ENCODE measurements around the gene FBXO8. TPM values are rescaled to one million over a fixed set of nuclear protein-coding genes. Genes with fewer than 3 reads are reported as not detected.
"Not testable (repeated sequence)": the region's sequence is repeated elsewhere in the genome, so short reads cannot be mapped to it uniquely, and the experiment has no call there.

FBXO8 gene
- total RNA-seq, 5 donors from 2014 or later (not counting 1 experiment from before 2014, with no cell fraction given) = 16.0 to 27.3 (median 21.8) TPM

DNA sequence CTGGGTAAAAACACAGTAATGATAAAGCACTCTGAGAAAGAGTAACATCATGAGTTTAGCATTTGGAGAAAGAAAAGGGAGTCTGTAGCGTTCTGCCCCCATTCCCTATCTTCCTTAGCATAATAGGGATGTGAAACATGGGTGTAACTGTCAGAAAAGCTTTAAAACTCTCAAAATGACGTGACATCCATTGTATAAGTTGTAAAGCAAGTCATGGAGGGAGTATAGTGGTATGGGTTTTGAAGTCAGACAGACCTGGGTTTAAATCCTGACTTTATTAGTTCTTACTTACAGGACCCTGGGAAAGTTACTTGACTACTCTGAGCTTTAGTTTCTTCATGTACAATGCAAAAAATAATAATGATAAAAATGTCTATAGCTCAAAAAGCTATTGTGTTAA is 17.1 kb downstream of the FBXO8 start:
- ATAC-seq (replicated peaks in 1 of 4) (no peak), DNase-seq (no peak)
- Mint-ChIP-seq H3K36me3 (peaks cover 14% of the 10 kb centered on the region), H3K27me3 (no peaks in the 10 kb centered on the region), H3K4me3 (no peak overlapping the region), H3K27ac (no peak overlapping the region), H3K9me3 (no peaks in the 10 kb centered on the region), H3K4me1 (peaks cover 20 to 35% (median 31%) of the 10 kb centered on the region in 3 donors)
- POLR2A ChIA-PET = no interaction called here
- Histone ChIP-seq H3K9me3 (no peaks in the 10 kb centered on the region), H3K27me3 (replicated peaks in 1 of 2; ENCODE audit: control insufficient read depth in 2 of 2, extremely low read depth in 1 of 2, insufficient read depth in 2 of 2, low read length in 1 of 2) (no peaks in the 10 kb centered on the region), H3K27ac (ENCODE audit: low read length) (no peak overlapping the region), H3K4me3 (ENCODE audit: control insufficient read depth in 1 of 2, extremely low read depth in 1 of 2, low read length in 1 of 2) (no peak overlapping the region), H3K36me3 (ENCODE audit: control insufficient read depth in 2 of 2, extremely low read depth in 1 of 2, insufficient read depth in 1 of 2, low read length in 1 of 2) (peaks cover 0 to 4% of the 10 kb centered on the region in 2 donors), H3K4me1 (ENCODE audit: control insufficient read depth in 1 of 2, extremely low read depth in 1 of 2, insufficient read depth in 2 of 2, low read length in 2 of 2) (no peaks in the 10 kb centered on the region)
- WGBS (ENCODE audit: insufficient coverage) = no CpG with 5 or more reads among the region's 2 CpGs
- CTCF ChIA-PET = no interaction called here

DNA sequence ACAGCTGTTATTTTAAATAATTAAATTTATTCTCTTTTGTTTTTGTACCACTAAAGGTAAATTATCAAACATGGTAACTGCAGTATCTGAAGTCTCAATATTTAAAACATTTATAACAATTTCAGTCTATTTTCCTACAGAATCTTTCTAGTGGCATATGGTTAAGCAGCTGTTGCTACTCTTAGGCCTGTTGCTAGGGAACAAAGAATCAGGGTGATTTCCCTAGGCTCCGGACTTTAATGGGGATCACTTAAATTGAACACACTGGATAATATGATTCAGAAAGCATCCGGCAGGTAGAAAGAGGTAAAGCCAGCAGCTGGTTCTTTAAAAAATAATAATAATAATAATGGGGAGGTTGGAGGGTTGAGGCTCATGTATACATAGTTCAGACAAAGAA is 17.6 kb downstream of the FBXO8 start:
- Mint-ChIP-seq H3K36me3 (peaks cover 9% of the 10 kb centered on the region), H3K27ac (no peak overlapping the region), H3K4me3 (no peak overlapping the region), H3K4me1 (peaks cover 15 to 30% (median 26%) of the 10 kb centered on the region in 3 donors), H3K9me3 (no peaks in the 10 kb centered on the region), H3K27me3 (no peaks in the 10 kb centered on the region)
- Histone ChIP-seq H3K9me3 (no peaks in the 10 kb centered on the region), H3K4me3 (ENCODE audit: control insufficient read depth in 1 of 2, extremely low read depth in 1 of 2, low read length in 1 of 2) (no peak overlapping the region), H3K27ac (ENCODE audit: low read length) (no peak overlapping the region), H3K4me1 (ENCODE audit: control insufficient read depth in 1 of 2, extremely low read depth in 1 of 2, insufficient read depth in 2 of 2, low read length in 2 of 2) (no peaks in the 10 kb centered on the region), H3K27me3 (replicated peaks in 1 of 2; ENCODE audit: control insufficient read depth in 2 of 2, extremely low read depth in 1 of 2, insufficient read depth in 2 of 2, low read length in 1 of 2) (no peaks in the 10 kb centered on the region), H3K36me3 (ENCODE audit: control insufficient read depth in 2 of 2, extremely low read depth in 1 of 2, insufficient read depth in 1 of 2, low read length in 1 of 2) (peaks cover 0 to 4% of the 10 kb centered on the region in 2 donors)
- 100% methylated on average over 1 of the region's 2 CpGs for WGBS (ENCODE audit: insufficient coverage)
- DNase-seq (no peak), ATAC-seq (replicated peaks in 1 of 4) (no peak)
- ChIA-PET CTCF (no interaction called here), POLR2A (interaction anchor here in 1 of 2 donors (0.6 kb wide), 1 partner anchor 44 kb away, joined by 3 read pairs; no protein-coding TSS in a partner anchor)

DNA sequence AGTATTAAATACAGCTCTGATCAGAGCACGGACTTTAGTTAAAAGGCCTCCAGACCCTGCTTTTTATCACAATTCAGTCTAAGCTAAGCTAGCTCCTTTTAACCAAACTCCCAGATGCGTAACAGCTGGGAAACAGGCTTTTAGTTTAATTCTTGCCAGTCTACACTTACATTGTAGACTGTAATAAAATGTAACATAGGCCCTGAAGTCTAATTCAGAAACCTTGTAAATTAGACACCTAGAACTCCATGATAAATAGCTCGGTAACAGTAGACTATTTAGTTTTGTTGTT is 20.1 kb downstream of the FBXO8 start:
- Mint-ChIP-seq H3K27ac (no peak overlapping the region), H3K36me3 (peaks cover 17% of the 10 kb centered on the region), H3K4me1 (peaks cover 11 to 28% (median 25%) of the 10 kb centered on the region in 3 donors), H3K27me3 (no peaks in the 10 kb centered on the region), H3K4me3 (no peak overlapping the region), H3K9me3 (no peaks in the 10 kb centered on the region)
- no CpG with 5 or more reads among the region's 3 CpGs for WGBS (ENCODE audit: insufficient coverage)
- no peaks in the 10 kb centered on the region for H3K27me3 ChIP-seq (replicated peaks in 1 of 2; ENCODE audit: control insufficient read depth in 2 of 2, extremely low read depth in 1 of 2, insufficient read depth in 2 of 2, low read length in 1 of 2)
- peaks cover 0 to 10% of the 10 kb centered on the region in 2 donors for H3K36me3 ChIP-seq (ENCODE audit: control insufficient read depth in 2 of 2, extremely low read depth in 1 of 2, insufficient read depth in 1 of 2, low read length in 1 of 2)
- no peak for DNase-seq
- H3K4me1 ChIP-seq (ENCODE audit: control insufficient read depth in 1 of 2, extremely low read depth in 1 of 2, insufficient read depth in 2 of 2, low read length in 2 of 2) = no peaks in the 10 kb centered on the region
- H3K4me3 ChIP-seq (ENCODE audit: control insufficient read depth in 1 of 2, extremely low read depth in 1 of 2, low read length in 1 of 2) = no peak overlapping the region
- H3K27ac ChIP-seq (ENCODE audit: low read length) = no peak overlapping the region
- CTCF ChIA-PET = interaction anchor here in 1 of 2 donors (0.7 kb wide), 1 partner anchor 326 kb away, joined by 6 read pairs; no protein-coding TSS in a partner anchor
- H3K9me3 ChIP-seq = no peaks in the 10 kb centered on the region
- POLR2A ChIA-PET = no interaction called here
- no peak for ATAC-seq (replicated peaks in 1 of 4)

DNA sequence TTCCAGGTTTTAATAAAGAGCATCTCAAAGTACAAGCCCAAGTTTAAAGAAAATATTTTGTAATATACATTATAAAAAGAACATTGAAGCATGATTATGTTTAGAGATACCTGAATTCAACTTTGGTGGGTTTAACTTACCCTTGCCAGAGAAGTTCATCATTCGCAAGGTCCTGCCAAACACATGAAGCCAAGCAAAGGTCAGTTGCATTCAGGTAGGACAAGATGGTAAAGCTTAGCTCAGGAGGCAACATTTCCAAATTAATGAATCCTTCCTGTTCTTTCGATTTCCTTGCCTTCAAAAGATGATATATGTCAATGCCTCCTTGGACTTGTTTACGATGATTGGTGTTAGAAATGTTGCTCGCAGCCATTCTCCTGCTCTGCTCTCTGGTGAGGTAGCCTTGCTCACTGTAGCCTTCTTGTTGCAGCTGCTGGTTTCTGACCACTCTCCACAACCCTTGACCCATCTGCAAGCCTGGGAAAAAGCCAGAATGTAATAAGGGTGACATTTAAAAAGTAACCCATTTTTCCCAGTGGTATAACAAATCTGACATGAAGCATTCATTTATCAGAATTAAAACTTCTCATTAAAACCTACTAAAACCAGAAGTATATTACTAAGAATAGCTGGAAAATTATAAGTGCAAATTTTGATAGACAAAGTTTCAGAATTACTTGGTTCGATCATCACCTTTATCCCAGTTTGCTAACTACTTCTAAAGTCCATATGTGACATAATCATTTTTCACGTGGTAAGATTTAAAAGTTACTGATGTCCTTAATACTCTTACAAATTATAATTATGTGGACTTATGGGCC is 20.6 kb downstream of the FBXO8 start:
- POLR2A ChIA-PET = no interaction called here
- DNase-seq = no peak
- Mint-ChIP-seq H3K9me3 (no peaks in the 10 kb centered on the region), H3K4me3 (no peak overlapping the region), H3K36me3 (peaks cover 17% of the 10 kb centered on the region), H3K27ac (no peak overlapping the region), H3K4me1 (peaks cover 11 to 28% (median 25%) of the 10 kb centered on the region in 3 donors), H3K27me3 (no peaks in the 10 kb centered on the region)
- CTCF ChIA-PET = interaction anchor here in 1 of 2 donors (0.7 kb wide), 1 partner anchor 327 kb away, joined by 6 read pairs; no protein-coding TSS in a partner anchor
- Histone ChIP-seq H3K27ac (ENCODE audit: low read length) (no peak overlapping the region), H3K9me3 (no peaks in the 10 kb centered on the region), H3K4me3 (ENCODE audit: control insufficient read depth in 1 of 2, extremely low read depth in 1 of 2, low read length in 1 of 2) (no peak overlapping the region), H3K27me3 (replicated peaks in 1 of 2; ENCODE audit: control insufficient read depth in 2 of 2, extremely low read depth in 1 of 2, insufficient read depth in 2 of 2, low read length in 1 of 2) (no peaks in the 10 kb centered on the region), H3K4me1 (ENCODE audit: control insufficient read depth in 1 of 2, extremely low read depth in 1 of 2, insufficient read depth in 2 of 2, low read length in 2 of 2) (no peaks in the 10 kb centered on the region), H3K36me3 (ENCODE audit: control insufficient read depth in 2 of 2, extremely low read depth in 1 of 2, insufficient read depth in 1 of 2, low read length in 1 of 2) (peaks cover 0 to 12% of the 10 kb centered on the region in 2 donors)
- ATAC-seq (replicated peaks in 1 of 4) = no peak
- no CpG with 5 or more reads among the region's 6 CpGs for WGBS (ENCODE audit: insufficient coverage)

DNA sequence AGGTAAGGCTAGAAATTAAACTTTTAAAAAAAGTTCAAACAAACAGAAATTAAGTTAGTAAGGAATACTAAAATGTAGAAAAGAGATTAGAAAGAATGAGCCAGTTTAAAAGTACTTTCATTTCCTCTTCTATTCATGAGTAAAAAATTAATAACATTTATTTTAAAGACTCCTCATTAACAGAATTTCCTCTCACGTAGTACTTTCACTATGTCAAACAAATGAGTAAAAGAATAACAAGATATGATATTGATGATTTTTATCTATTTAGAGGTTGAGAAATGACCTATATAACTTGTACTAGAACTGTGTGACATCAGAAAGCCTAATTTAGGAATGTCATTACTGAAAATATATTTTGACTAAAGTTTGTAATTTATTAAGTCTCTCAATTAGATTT is 22.0 kb downstream of the FBXO8 start:
- WGBS (ENCODE audit: insufficient coverage) = no CpG with 5 or more reads among the region's 1 CpG
- H3K27me3 Mint-ChIP-seq; H3K4me3 ChIP-seq (ENCODE audit: control insufficient read depth in 1 of 2, extremely low read depth in 1 of 2, low read length in 1 of 2); H3K27ac Mint-ChIP-seq; POLR2A ChIA-PET; H3K9me3 Mint-ChIP-seq; H3K4me1 ChIP-seq (ENCODE audit: control insufficient read depth in 1 of 2, extremely low read depth in 1 of 2, insufficient read depth in 2 of 2, low read length in 2 of 2); ATAC-seq (replicated peaks in 1 of 4); CTCF ChIA-PET; H3K9me3 ChIP-seq; H3K4me3 Mint-ChIP-seq; DNase-seq; H3K27me3 ChIP-seq (replicated peaks in 1 of 2; ENCODE audit: control insufficient read depth in 2 of 2, extremely low read depth in 1 of 2, insufficient read depth in 2 of 2, low read length in 1 of 2); H3K27ac ChIP-seq (ENCODE audit: low read length): not testable (repeated sequence)
- H3K4me1 Mint-ChIP-seq = peaks cover 16 to 26% (median 21%) of the 10 kb centered on the region in 3 donors
- peaks cover 27% of the 10 kb centered on the region for H3K36me3 Mint-ChIP-seq
- peaks cover 0 to 19% of the 10 kb centered on the region in 2 donors for H3K36me3 ChIP-seq (ENCODE audit: control insufficient read depth in 2 of 2, extremely low read depth in 1 of 2, insufficient read depth in 1 of 2, low read length in 1 of 2)

DNA sequence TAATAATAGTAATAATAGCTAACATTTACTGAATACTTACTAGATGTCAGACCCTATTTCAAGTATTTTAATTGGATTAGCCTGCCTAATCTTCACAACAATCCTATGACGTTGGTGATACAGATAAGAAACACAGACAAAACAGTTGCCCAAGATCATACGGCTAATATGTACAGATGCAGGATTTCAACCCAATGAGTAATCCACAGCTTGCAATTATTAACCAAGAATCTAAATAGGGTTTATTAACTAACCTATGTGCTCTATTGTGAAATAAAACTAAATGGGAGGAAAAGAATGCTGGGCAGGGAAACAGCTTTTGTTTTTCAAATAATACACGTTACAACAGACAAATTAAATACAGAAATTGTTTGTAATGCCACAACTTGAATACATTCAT is 23.4 kb downstream of the FBXO8 start:
- H3K4me1 Mint-ChIP-seq = peaks cover 16 to 24% (median 16%) of the 10 kb centered on the region in 3 donors
- ChIA-PET POLR2A (no interaction called here), CTCF (no interaction called here)
- no CpG with 5 or more reads among the region's 3 CpGs for WGBS (ENCODE audit: insufficient coverage)
- peaks cover 33% of the 10 kb centered on the region for H3K36me3 Mint-ChIP-seq
- H3K27ac ChIP-seq (ENCODE audit: low read length) = no peak overlapping the region
- H3K4me3 ChIP-seq (ENCODE audit: control insufficient read depth in 1 of 2, extremely low read depth in 1 of 2, low read length in 1 of 2) = no peak overlapping the region
- H3K27ac Mint-ChIP-seq = no peak overlapping the region
- H3K9me3 ChIP-seq = no peaks in the 10 kb centered on the region
- no peaks in the 10 kb centered on the region for H3K27me3 ChIP-seq (replicated peaks in 1 of 2; ENCODE audit: control insufficient read depth in 2 of 2, extremely low read depth in 1 of 2, insufficient read depth in 2 of 2, low read length in 1 of 2)
- H3K4me1 ChIP-seq (ENCODE audit: control insufficient read depth in 1 of 2, extremely low read depth in 1 of 2, insufficient read depth in 2 of 2, low read length in 2 of 2) = no peaks in the 10 kb centered on the region
- ATAC-seq (replicated peaks in 1 of 4) (no peak), DNase-seq (no peak)
- H3K36me3 ChIP-seq (ENCODE audit: control insufficient read depth in 2 of 2, extremely low read depth in 1 of 2, insufficient read depth in 1 of 2, low read length in 1 of 2) = peaks cover 0 to 23% of the 10 kb centered on the region in 2 donors
- no peaks in the 10 kb centered on the region for H3K27me3 Mint-ChIP-seq
- no peak overlapping the region for H3K4me3 Mint-ChIP-seq
- no peaks in the 10 kb centered on the region for H3K9me3 Mint-ChIP-seq
